Caco-2 (cell line): ENCODE measurements around the gene PTCRA. TPM values are rescaled to one million over a fixed set of nuclear protein-coding genes. Genes with fewer than 3 reads are reported as not detected.

Experiments
- BruUV-seq: library from RNA; stranded (reverse); fragments of 400-500 nt; replicated peaks from 2 replicates; lab custom pipeline; 2021; lab: Mats Ljungman, UMichigan
- CTCF ChIA-PET: fragments of 300-600 bp; sonication (Branson Sonifier 250); formaldehyde crosslinking; loops from one replicate; lab custom pipeline; 2022; ENCODE audit warnings: antibody characterized with exemption; lab: Charles Lee
- POLR2A ChIA-PET: fragments of 300-600 bp; sonication (Branson Sonifier 250); formaldehyde crosslinking; loops from one replicate; lab custom pipeline; 2022; ENCODE audit warnings: antibody characterized with exemption; lab: Charles Lee
- DNase-seq, 2 experiments: peaks; one replicate each; pipeline versions ENCODE4 v3.0.0 to v3.0.0-alpha.2; 2020 to 2022
- H3K27me3 ChIP-seq: replicated peaks from 2 replicates; pipeline ENCODE4 v1.6.0; 2011; ENCODE audit warnings: low read length; ENCODE audit not compliant: control insufficient read depth, insufficient read depth
- H3K36me3 ChIP-seq: 2 replicates; pipeline ENCODE4 v1.5.1; 2011; ENCODE audit warnings: low read length; ENCODE audit not compliant: control insufficient read depth, insufficient read depth
- H3K4me1 ChIP-seq: fragments of 250-450 bp; sonication (Bioruptor Pico); 2 replicates; pipeline ENCODE4 v1.5.1; 2020; ENCODE audit warnings: mild to moderate bottlenecking
- H3K4me3 ChIP-seq: 2 replicates; pipeline ENCODE4 v1.5.1; 2011; ENCODE audit warnings: low read depth, mild to moderate bottlenecking, control low read depth, low read length
- H3K9me3 ChIP-seq: fragments of 250-450 bp; sonication (Bioruptor Pico); 2 replicates; pipeline ENCODE4 v1.5.1; 2020; ENCODE audit warnings: mild to moderate bottlenecking, moderate library complexity
- H3K27ac Mint-ChIP-seq: one replicate; pipeline ENCODE4 v1.8.0; 2022; ENCODE audit warnings: mixed read lengths; ENCODE audit not compliant: unreplicated experiment
- H3K27me3 Mint-ChIP-seq: one replicate; pipeline ENCODE4 v1.8.0; 2022; ENCODE audit warnings: mixed read lengths; ENCODE audit not compliant: insufficient read depth, unreplicated experiment
- H3K36me3 Mint-ChIP-seq: one replicate; pipeline ENCODE4 v1.8.0; 2022; ENCODE audit warnings: mild to moderate bottlenecking, mixed read lengths; ENCODE audit not compliant: insufficient read depth, unreplicated experiment
- H3K4me1 Mint-ChIP-seq: one replicate; pipeline ENCODE4 v1.8.0; 2022; ENCODE audit warnings: low read depth, mixed read lengths; ENCODE audit not compliant: unreplicated experiment
- H3K4me3 Mint-ChIP-seq: one replicate; pipeline ENCODE4 v1.8.0; 2022; ENCODE audit warnings: mild to moderate bottlenecking, moderate library complexity, mixed read lengths; ENCODE audit not compliant: unreplicated experiment
- H3K9me3 Mint-ChIP-seq: one replicate; pipeline ENCODE4 v1.8.0; 2022; ENCODE audit warnings: mixed read lengths; ENCODE audit not compliant: unreplicated experiment
- CTCF ChIP-seq, 2 experiments: fragments of 200-600 bp in 1 of 2; IDR thresholded peaks; 1 replicate in 1 of 2; 2 replicates in 1 of 2; pipeline versions ENCODE4 v1.5.1 to v1.8.0; 2011 to 2022; ENCODE audit warnings: antibody characterized with exemption in 1 of 2, control low read depth in 1 of 2, inconsistent platforms in 1 of 2, low read depth in 1 of 2, low read length in 1 of 2, mild to moderate bottlenecking in 1 of 2, moderate library complexity in 1 of 2; ENCODE audit not compliant: insufficient read depth in 1 of 2, severe bottlenecking in 1 of 2, unreplicated experiment in 1 of 2
- intact Hi-C: fragments of 100-400 bp; cut with micrococcal nuclease; formaldehyde crosslinking; loops from one replicate; pipeline ENCODE4 v1.10.0; 2022; ENCODE audit not compliant: unreplicated experiment
- total RNA-seq: library from RNA; stranded (reverse); gene quantifications from 2 replicates; pipeline ENCODE4 v1.2.3, GENCODE V29; 2022

PTCRA gene
- total RNA-seq, 1 experiment from 2014 or later = not detected

DNA sequence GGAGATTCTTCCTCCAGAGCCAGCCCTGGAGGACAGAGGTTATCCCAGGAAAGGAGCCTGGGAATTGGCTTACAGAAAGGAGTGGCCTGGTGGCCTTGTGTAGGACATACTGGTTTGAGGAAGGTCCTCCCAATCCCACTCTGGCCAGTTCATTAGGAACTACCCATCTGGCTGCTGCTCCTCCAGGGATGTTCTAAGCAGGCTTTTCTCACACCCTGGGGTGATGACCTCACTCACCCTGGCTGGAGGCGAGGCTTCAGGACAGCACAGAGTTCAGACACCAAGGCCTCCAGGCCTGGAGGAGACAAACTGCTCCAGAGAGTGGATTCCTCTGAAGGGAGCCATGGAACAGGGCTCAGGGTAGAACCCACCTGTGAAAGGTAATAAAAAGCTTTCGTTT is 53.6 kb downstream of the PTCRA start:
- no peaks in the 10 kb centered on the region for H3K9me3 Mint-ChIP-seq
- intact Hi-C loops = no loop called here
- H3K27me3 ChIP-seq = no peaks in the 10 kb centered on the region
- BruUV-seq = no TSS peak
- H3K4me3 ChIP-seq = no peak overlapping the region
- DNase-seq = no peak
- peaks cover 4% of the 10 kb centered on the region for H3K4me1 Mint-ChIP-seq
- H3K36me3 ChIP-seq = no peaks in the 10 kb centered on the region
- H3K4me3 Mint-ChIP-seq = no peak overlapping the region
- ChIA-PET CTCF (no interaction called here), POLR2A (interaction anchor here (1.0 kb wide), 1 partner anchor 15 kb away, joined by 4 read pairs; the partner anchor contains the start of gene PPP2R5D)
- 0 out of 2 replicates have a peak, but pooled peaks cover 6% of the 10 kb centered on the region for H3K4me1 ChIP-seq
- H3K27me3 Mint-ChIP-seq = no peaks in the 10 kb centered on the region
- H3K27ac Mint-ChIP-seq = no peak overlapping the region
- peaks cover 6% of the 10 kb centered on the region for H3K36me3 Mint-ChIP-seq
- H3K9me3 ChIP-seq = no peaks in the 10 kb centered on the region
- TF ChIP-seq CTCF (IDR thresholded peaks at IDR 0.05; ENCODE audit: insufficient read depth in 1 of 2, low read depth in 1 of 2, low read length in 1 of 2, severe bottlenecking in 1 of 2, unreplicated experiment in 1 of 2) = no peak

DNA sequence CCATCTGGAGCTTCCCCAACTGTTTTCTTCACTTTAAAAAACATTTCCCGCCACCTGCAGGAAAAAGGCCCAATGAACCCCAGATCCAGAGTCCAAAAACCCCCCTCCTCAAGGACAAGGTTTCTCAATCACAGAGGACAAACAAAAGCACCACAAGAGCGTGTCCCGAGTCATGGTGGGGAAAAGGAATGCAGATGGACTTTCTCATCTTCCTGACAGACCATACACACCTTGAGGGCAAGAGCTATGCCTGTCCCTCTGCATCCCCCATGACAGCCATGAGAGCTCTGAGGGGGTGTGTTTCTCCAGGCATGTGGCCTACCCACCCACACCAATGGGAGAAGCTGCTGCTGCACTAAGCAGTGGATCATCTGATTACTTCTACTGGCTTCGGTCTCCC is 54.1 kb downstream of the PTCRA start:
- Histone ChIP-seq H3K4me3 (no peak overlapping the region), H3K4me1 (0 out of 2 replicates have a peak, but pooled peaks cover 6% of the 10 kb centered on the region), H3K27me3 (no peaks in the 10 kb centered on the region), H3K9me3 (no peaks in the 10 kb centered on the region), H3K36me3 (no peaks in the 10 kb centered on the region)
- DNase-seq = no peak
- Mint-ChIP-seq H3K27ac (no peak overlapping the region), H3K27me3 (no peaks in the 10 kb centered on the region), H3K9me3 (no peaks in the 10 kb centered on the region), H3K36me3 (peaks cover 6% of the 10 kb centered on the region), H3K4me3 (no peak overlapping the region), H3K4me1 (peaks cover 4% of the 10 kb centered on the region)
- BruUV-seq = no TSS peak
- ChIA-PET POLR2A (interaction anchor here (1.0 kb wide), 1 partner anchor 14 kb away, joined by 4 read pairs; the partner anchor contains the start of gene PPP2R5D), CTCF (interaction anchor here (0.6 kb wide), 1 partner anchor 23 kb away, joined by 3 read pairs; no protein-coding TSS in a partner anchor)
- no peak for TF ChIP-seq CTCF (IDR thresholded peaks at IDR 0.05; ENCODE audit: insufficient read depth in 1 of 2, low read depth in 1 of 2, low read length in 1 of 2, severe bottlenecking in 1 of 2, unreplicated experiment in 1 of 2)
- intact Hi-C loops = no loop called here

DNA sequence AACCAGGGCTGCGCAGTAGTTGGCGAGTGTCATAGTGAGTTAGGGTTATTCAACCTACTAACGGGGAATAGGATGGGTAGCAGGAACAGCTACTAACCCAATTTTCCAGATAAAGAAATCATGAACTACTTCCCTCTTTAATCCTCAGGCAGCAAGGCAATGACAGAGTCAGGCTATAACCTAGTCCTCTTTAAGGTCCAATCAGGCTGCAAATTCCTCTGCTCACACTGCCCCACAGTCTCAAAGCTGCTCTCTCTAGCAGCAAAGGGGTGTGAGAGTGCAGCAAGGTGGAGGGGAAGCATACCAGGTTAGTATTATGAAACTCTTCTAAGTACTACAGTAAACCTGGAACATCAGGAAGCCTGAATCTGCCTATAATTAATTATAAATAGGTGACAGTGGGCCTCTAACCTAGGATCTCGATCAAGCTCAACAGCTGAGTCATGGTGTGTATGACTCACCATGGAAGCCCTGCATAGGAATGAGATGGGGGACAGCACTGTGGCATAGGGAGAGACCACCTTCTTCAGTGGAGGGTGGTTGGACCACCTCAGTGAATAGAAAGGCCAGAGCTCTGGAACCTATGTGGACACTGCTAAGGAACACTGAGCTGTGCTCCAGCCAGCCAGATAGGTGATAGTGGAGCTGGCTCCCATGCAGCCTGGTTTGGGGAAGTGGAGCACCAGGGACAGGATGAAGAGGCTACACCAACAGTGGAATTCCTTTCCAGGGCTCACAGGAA is 55.2 kb downstream of the PTCRA start:
- intact Hi-C loops = no loop called here
- DNase-seq = no peak
- H3K4me1 ChIP-seq = 0 out of 2 replicates have a peak, but pooled peaks cover 6% of the 10 kb centered on the region
- CTCF ChIA-PET = no interaction called here
- no TSS peak for BruUV-seq
- Mint-ChIP-seq H3K36me3 (peaks cover 6% of the 10 kb centered on the region), H3K4me1 (peaks cover 4% of the 10 kb centered on the region), H3K4me3 (no peak overlapping the region), H3K27ac (no peak overlapping the region), H3K9me3 (no peaks in the 10 kb centered on the region), H3K27me3 (no peaks in the 10 kb centered on the region)
- H3K4me3 ChIP-seq = no peak overlapping the region
- no peaks in the 10 kb centered on the region for H3K27me3 ChIP-seq
- TF ChIP-seq CTCF (IDR thresholded peaks at IDR 0.05; ENCODE audit: insufficient read depth in 1 of 2, low read depth in 1 of 2, low read length in 1 of 2, severe bottlenecking in 1 of 2, unreplicated experiment in 1 of 2) = no peak
- H3K36me3 ChIP-seq = no peaks in the 10 kb centered on the region
- no peaks in the 10 kb centered on the region for H3K9me3 ChIP-seq
- POLR2A ChIA-PET = interaction anchor here (0.9 kb wide), 1 partner anchor 13 kb away, joined by 3 read pairs; the partner anchor contains the start of gene PPP2R5D
